HepG2 (cell line): ENCODE measurements around the gene PLXND1. TPM values are rescaled to one million over a fixed set of nuclear protein-coding genes. Genes with fewer than 3 reads are reported as not detected.

Source experiments
- ATAC-seq: fragments of 200-7000 bp; cut with Tn5 transposase; 3 replicates; pipeline ENCODE4 v1.9.1; 2020; ENCODE audit warnings: mild to moderate bottlenecking, moderate library complexity
- BruUV-seq: library from RNA; stranded (reverse); fragments of 400-500 nt; replicated peaks from 2 replicates; lab custom pipeline; 2021; lab: Mats Ljungman, UMichigan
- CTCF ChIA-PET: fragments of 300-600 bp; formaldehyde crosslinking; extraction: SDS; loops from one replicate; lab custom pipeline; 2021; ENCODE audit warnings: low total read pairs, inconsistent platforms, low intra/inter-chr PET ratio; lab: Yijun Ruan, JAX
- POLR2A ChIA-PET: fragments of 350-600 bp; sonication (Branson Sonifier 250); formaldehyde crosslinking; loops from one replicate; lab custom pipeline; 2020; ENCODE audit warnings: antibody characterized with exemption, inconsistent platforms; lab: Yijun Ruan, JAX
- DNase-seq: peaks from one replicate; pipeline ENCODE4 v3.0.0-alpha.2; 2015; ENCODE audit warnings: low spot score
- FAIRE-seq: peaks from 3 replicates; lab custom pipeline; 2011; peaks lifted over from hg19 to GRCh38; lab: Jason Lieb, UNC
- H2AFZ ChIP-seq: one replicate; pipeline ENCODE4 v1.6.1; 2011; ENCODE audit warnings: low read length, inconsistent platforms
- H3K27ac ChIP-seq: fragments of 300-600 bp; 3 replicates; pipeline ENCODE4 v1.8.0; 2011; ENCODE audit warnings: mixed run types, mild to moderate bottlenecking, mixed read lengths, low read length, inconsistent platforms; ENCODE audit not compliant: insufficient read depth; ENCODE audit errors: extremely low read length
- H3K27me3 ChIP-seq, 2 experiments: fragments of 200-600 bp in 1 of 2; 2 replicates in 1 of 2; 3 replicates in 1 of 2; pipeline versions ENCODE4 v1.6.0 to v1.8.0; 2011; ENCODE audit warnings: low read length in 2 of 2, mild to moderate bottlenecking in 2 of 2, moderate library complexity in 2 of 2, inconsistent platforms in 1 of 2; ENCODE audit not compliant: insufficient read depth in 2 of 2, control insufficient read depth in 1 of 2
- H3K36me3 ChIP-seq, 2 experiments: fragments of 200-600 bp in 1 of 2; replicated peaks in 1 of 2; 2 replicates in 1 of 2; 3 replicates in 1 of 2; pipeline versions ENCODE4 v1.5.1 to v1.8.0; 2011; ENCODE audit warnings: low read length in 2 of 2, inconsistent platforms in 1 of 2; ENCODE audit not compliant: insufficient read depth in 2 of 2, control insufficient read depth in 1 of 2
- H3K4me1 ChIP-seq: 2 replicates; pipeline ENCODE4 v1.5.1; 2012; ENCODE audit warnings: low read length, inconsistent platforms; ENCODE audit not compliant: insufficient read depth
- H3K4me2 ChIP-seq: 2 replicates; pipeline ENCODE4 v1.6.0; 2011; ENCODE audit warnings: low read depth, low read length, inconsistent platforms
- H3K4me3 ChIP-seq, 3 experiments: fragments of 200-600 bp in 1 of 3; sonication (generic), shearing (Covaris generic) in 1 of 3; replicated peaks in 1 of 3; 2 replicates each; pipeline ENCODE4 v1.5.1; 2011 to 2016; ENCODE audit warnings: low read length in 3 of 3, inconsistent platforms in 2 of 3, low read depth in 2 of 3, mild to moderate bottlenecking in 2 of 3, control low read depth in 1 of 3, mixed read lengths in 1 of 3; ENCODE audit not compliant: insufficient read depth in 1 of 3
- H3K79me2 ChIP-seq: one replicate; pipeline ENCODE4 v1.6.1; 2011; ENCODE audit warnings: low read length, inconsistent platforms; ENCODE audit not compliant: insufficient read depth
- H3K9ac ChIP-seq: 2 replicates; pipeline ENCODE4 v1.6.0; 2011; ENCODE audit warnings: mild to moderate bottlenecking, low read depth, low read length, inconsistent platforms; ENCODE audit not compliant: insufficient read depth
- H3K9me3 ChIP-seq: 2 replicates; pipeline ENCODE4 v1.5.1; 2012; ENCODE audit warnings: mild to moderate bottlenecking, low read length
- H4K20me1 ChIP-seq: 2 replicates; pipeline ENCODE4 v1.6.0; 2011; ENCODE audit warnings: inconsistent platforms, mild to moderate bottlenecking, low read length, moderate library complexity; ENCODE audit not compliant: insufficient read depth
- ZNF407 ChIP-seq: sonication (generic); formaldehyde crosslinking; IDR thresholded peaks from one replicate; pipeline ENCODE4 v1.5.1; 2020; ENCODE audit warnings: mild to moderate bottlenecking, missing genetic modification reagents; ENCODE audit errors: not compliant biosample characterization
- ZNF629 ChIP-seq: sonication (generic); formaldehyde crosslinking; conservative IDR thresholded peaks from 2 replicates; pipeline ENCODE4 v1.5.0; 2020; ENCODE audit warnings: missing genetic modification reagents
- ZNF687 ChIP-seq: sonication (generic); formaldehyde crosslinking; IDR thresholded peaks from 2 replicates; pipeline ENCODE4 v1.5.1; 2020; ENCODE audit warnings: mild to moderate bottlenecking, missing genetic modification reagents, moderate library complexity
- ZSCAN20 ChIP-seq: sonication (generic); formaldehyde crosslinking; IDR thresholded peaks from 2 replicates; pipeline ENCODE4 v1.4.0; 2020; ENCODE audit warnings: missing genetic modification reagents, mild to moderate bottlenecking, borderline replicate concordance
- WGBS: methylation state at CpG from one replicate; pipeline ENCODE4 v1.1.6; 2017; ENCODE audit warnings: low lambda C conversion rate; 5-methylcytosine and 5-hydroxymethylcytosine counted together
- in situ Hi-C: cut with HindIII; loops from 2 replicates; pipeline ENCODE4 v1.10.0; 2017; ENCODE audit warnings: low pct_unique_long_range_greater_than_20kb; ENCODE audit not compliant: extremely low pct_ligation_motif_present
- intact Hi-C: fragments of 100-400 bp; cut with micrococcal nuclease; formaldehyde crosslinking; loops from one replicate; pipeline ENCODE4 v1.10.0; 2022; ENCODE audit not compliant: unreplicated experiment
- polyA plus RNA-seq, 8 experiments: library from polyadenylated mRNA; depleted of rRNA in 3 of 8; stranded (reverse) in 7 of 8; unstranded in 1 of 8; fragments of >200 nt; fragmentation: Illumina TruSeq in 4 of 8; extraction: Trizol in 4 of 8; gene quantifications; 2 replicates each; pipeline versions ENCODE4 v1.2.1 to v1.2.3, GENCODE V29; 2011 to 2016; ENCODE audit warnings: low read depth in 4 of 8, missing spikeins in 1 of 8, mixed read lengths in 1 of 8; ENCODE audit not compliant: insufficient read depth in 1 of 8
- total RNA-seq, 5 experiments: library from RNA; depleted of rRNA; stranded (reverse); fragments of >200 nt; fragmentation: Illumina TruSeq; extraction: Trizol; gene quantifications; 2 replicates each; pipeline ENCODE4 v1.2.3, GENCODE V29; 2016; ENCODE audit warnings: low read depth in 1 of 5
- TF ChIP-seq, protein P1 (sequence below): IDR thresholded peaks from 2 replicates; pipeline ENCODE4 v1.6.1; 2016; ENCODE audit warnings: low read depth, borderline replicate concordance
- TF ChIP-seq, protein P2 (sequence below): fragments of 450-650 bp; IDR thresholded peaks from 2 replicates; pipeline ENCODE4 v1.6.1; 2016

PLXND1 gene
- total and polyA plus RNA-seq, 2 of the 13 experiments (the other 11 are each of a cell fraction or from before 2014, with no cell fraction given): 15.9 to 42.0 TPM

DNA sequence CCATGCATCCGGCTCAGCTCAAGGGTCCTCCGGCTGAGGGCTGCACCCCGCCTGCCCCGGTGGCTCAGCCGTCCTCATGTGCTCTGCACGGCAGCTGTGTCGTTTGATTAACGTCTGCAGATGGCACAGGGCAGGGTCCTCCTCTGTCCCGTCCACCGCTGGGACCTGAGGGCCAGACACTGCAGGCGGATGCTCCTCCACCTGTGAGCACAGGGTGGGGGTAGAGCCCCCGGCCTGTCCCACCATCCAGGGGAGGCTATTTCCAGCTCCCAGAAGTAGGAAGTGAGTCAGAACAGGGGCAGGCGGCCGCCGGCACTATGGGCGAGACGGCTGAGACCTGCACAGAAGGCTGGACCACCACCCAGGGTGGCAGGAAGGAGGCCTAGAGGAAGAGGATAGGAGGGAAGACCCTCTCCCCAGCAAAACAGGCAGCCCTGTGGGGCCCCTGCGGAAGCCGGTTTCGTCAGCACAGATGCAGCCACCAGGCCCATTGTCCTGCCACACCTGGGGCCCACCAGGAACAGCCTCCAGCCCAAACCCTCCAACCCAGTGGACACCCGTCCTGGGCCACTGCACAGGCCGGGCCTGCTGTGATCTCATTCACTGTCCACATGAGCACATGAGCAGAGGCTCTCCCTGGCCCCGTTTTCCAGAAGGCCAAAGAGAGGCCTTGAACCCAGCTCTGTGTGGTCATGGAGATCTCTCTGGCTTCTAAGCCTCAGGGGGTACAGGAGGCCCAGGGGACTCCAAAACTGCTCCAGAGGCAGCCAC, 12.6 kb upstream of the PLXND1 start:
- Histone ChIP-seq H3K9me3 (no peaks in the 10 kb centered on the region), H3K4me1 (peaks cover 92% of the 10 kb centered on the region), H3K36me3 (no peaks in the 10 kb centered on the region), H3K27me3 (no peaks in the 10 kb centered on the region; a peak in 1 of 5 replicates), H3K27ac (no peak overlapping the region), H3K4me3 (peak overlapping the region in 1 of 3 experiments; percentile 13; a peak in 1 of 6 replicates), H3K4me2 (peak overlapping the region; percentile 34; the same call in 1 of the 2 replicates), H2AFZ (no peak overlapping the region), H3K79me2 (no peaks in the 10 kb centered on the region), H3K9ac (peak overlapping the region; percentile 5; the same call in 1 of the 2 replicates), H4K20me1 (no peaks in the 10 kb centered on the region)
- 41% methylated on average over 17 of the region's 23 CpGs for WGBS
- intact Hi-C loops: no loop called here
- DNase-seq (no peak), ATAC-seq (no peak), FAIRE-seq (no peak)
- BruUV-seq: no TSS peak
- in situ Hi-C loops: no loop called here
- POLR2A ChIA-PET: no interaction called here
- CTCF ChIA-PET: no interaction called here
- TF ChIP-seq, protein P1, sequence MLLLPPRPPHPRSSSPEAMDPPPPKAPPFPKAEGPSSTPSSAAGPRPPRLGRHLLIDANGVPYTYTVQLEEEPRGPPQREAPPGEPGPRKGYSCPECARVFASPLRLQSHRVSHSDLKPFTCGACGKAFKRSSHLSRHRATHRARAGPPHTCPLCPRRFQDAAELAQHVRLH (CRISPR knock-in tag): 0 out of 2 replicates have a peak, but pooled peaks have one; percentile 33
- TF ChIP-seq, protein P2, sequence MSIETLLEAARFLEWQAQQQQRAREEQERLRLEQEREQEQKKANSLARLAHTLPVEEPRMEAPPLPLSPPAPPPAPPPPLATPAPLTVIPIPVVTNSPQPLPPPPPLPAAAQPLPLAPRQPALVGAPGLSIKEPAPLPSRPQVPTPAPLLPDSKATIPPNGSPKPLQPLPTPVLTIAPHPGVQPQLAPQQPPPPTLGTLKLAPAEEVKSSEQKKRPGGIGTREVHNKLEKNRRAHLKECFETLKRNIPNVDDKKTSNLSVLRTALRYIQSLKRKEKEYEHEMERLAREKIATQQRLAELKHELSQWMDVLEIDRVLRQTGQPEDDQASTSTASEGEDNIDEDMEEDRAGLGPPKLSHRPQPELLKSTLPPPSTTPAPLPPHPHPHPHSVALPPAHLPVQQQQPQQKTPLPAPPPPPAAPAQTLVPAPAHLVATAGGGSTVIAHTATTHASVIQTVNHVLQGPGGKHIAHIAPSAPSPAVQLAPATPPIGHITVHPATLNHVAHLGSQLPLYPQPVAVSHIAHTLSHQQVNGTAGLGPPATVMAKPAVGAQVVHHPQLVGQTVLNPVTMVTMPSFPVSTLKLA: no peak
- TF ChIP-seq ZNF629 (CRISPR knock-in tag) (peak; percentile 74), ZNF687 (CRISPR knock-in tag) (peak; percentile 64), ZNF407 (CRISPR knock-in tag) (peak; percentile 43), ZSCAN20 (CRISPR knock-in tag) (no peak)
